OCI-LY7 (cell line): ENCODE results near the gene UQCC3. TPM values are rescaled to one million over a fixed set of nuclear protein-coding genes. Genes with fewer than 3 reads are reported as not detected.

ENCODE experiments used
- BruUV-seq: library from RNA; stranded (reverse); fragments of 400-500 nt; replicated peaks from 2 replicates; lab custom pipeline; 2021; lab: Mats Ljungman, UMichigan
- CTCF ChIA-PET: fragments of 300-600 bp; sonication (Branson Sonifier 250); formaldehyde crosslinking; loops from one replicate; lab custom pipeline; 2022; ENCODE audit warnings: antibody characterized with exemption; ENCODE audit not compliant: unreplicated experiment; lab: Charles Lee
- POLR2A ChIA-PET: fragments of 300-600 bp; sonication (Branson Sonifier 250); formaldehyde crosslinking; loops from one replicate; lab custom pipeline; 2022; ENCODE audit warnings: antibody characterized with exemption; lab: Charles Lee
- DNase-seq: peaks from one replicate; pipeline ENCODE4 v3.0.0-alpha.2; 2015; ENCODE audit warnings: low spot score
- H2AFZ ChIP-seq: fragments of 200-600 bp; sonication (generic), shearing (Covaris generic); 2 replicates; pipeline ENCODE4 v1.6.1; 2014; ENCODE audit warnings: mild to moderate bottlenecking, antibody characterized with exemption, low read length, moderate library complexity
- H3K27ac ChIP-seq: fragments of 200-600 bp; sonication (generic); 2 replicates; pipeline ENCODE4 v1.5.1; 2014; ENCODE audit warnings: mixed run types, low read depth, mild to moderate bottlenecking, moderate library complexity, low read length, inconsistent platforms; ENCODE audit not compliant: poor library complexity, severe bottlenecking
- H3K36me3 ChIP-seq: fragments of 200-600 bp; sonication (generic); 2 replicates; pipeline ENCODE4 v1.6.1; 2014; ENCODE audit warnings: mild to moderate bottlenecking, antibody characterized with exemption, low read length, moderate library complexity, mixed read lengths; ENCODE audit not compliant: insufficient read depth
- H3K4me1 ChIP-seq: fragments of 200-600 bp; sonication (generic); 2 replicates; pipeline ENCODE4 v1.5.1; 2014; ENCODE audit warnings: mild to moderate bottlenecking, low read length; ENCODE audit not compliant: insufficient read depth, poor library complexity, severe bottlenecking
- H3K4me2 ChIP-seq: fragments of 200-600 bp; sonication (generic); 2 replicates; pipeline ENCODE4 v1.6.1; 2014; ENCODE audit warnings: mild to moderate bottlenecking, low read length
- H3K4me3 ChIP-seq: fragments of 200-600 bp; sonication (generic); 2 replicates; pipeline ENCODE4 v1.5.1; 2014; ENCODE audit warnings: mild to moderate bottlenecking, low read depth, low read length; ENCODE audit not compliant: poor library complexity, severe bottlenecking
- H3K79me2 ChIP-seq: fragments of 200-600 bp; sonication (generic); 2 replicates; pipeline ENCODE4 v1.6.1; 2016; ENCODE audit warnings: low read depth, mild to moderate bottlenecking, low read length, moderate library complexity, mixed read lengths; ENCODE audit not compliant: insufficient read depth
- H3K9me2 ChIP-seq: fragments of 200-600 bp; sonication (generic); 2 replicates; pipeline ENCODE4 v1.6.1; 2016; ENCODE audit warnings: mild to moderate bottlenecking, low read length, mixed read lengths; ENCODE audit not compliant: insufficient read depth
- H3K9me3 ChIP-seq: fragments of 200-600 bp; sonication (generic); 2 replicates; pipeline ENCODE4 v1.6.1; 2014; ENCODE audit warnings: mild to moderate bottlenecking, mixed run types, low read length, mixed read lengths
- H4K20me1 ChIP-seq: fragments of 200-600 bp; sonication (generic); 2 replicates; pipeline ENCODE4 v1.6.1; 2014; ENCODE audit warnings: mild to moderate bottlenecking, antibody characterized with exemption, low read length, moderate library complexity, mixed read lengths; ENCODE audit not compliant: insufficient read depth
- CTCF ChIP-seq: fragments of 200-600 bp; sonication (generic); conservative IDR thresholded peaks from 2 replicates; pipeline ENCODE4 v1.5.1; 2014; ENCODE audit warnings: mild to moderate bottlenecking, antibody characterized with exemption, low read length, moderate library complexity, mixed read lengths
- EZH2phosphoT487 ChIP-seq: fragments of 200-600 bp; sonication (generic); IDR thresholded peaks from 2 replicates; pipeline ENCODE4 v1.6.1; 2018; ENCODE audit warnings: low read depth, borderline replicate concordance, mild to moderate bottlenecking, mixed run types, antibody characterized with exemption, low read length, moderate library complexity, mixed read lengths
- intact Hi-C: fragments of 100-400 bp; cut with micrococcal nuclease; formaldehyde crosslinking; loops from one replicate; pipeline ENCODE4 v1.10.0; 2022; ENCODE audit not compliant: unreplicated experiment
- total RNA-seq, 2 experiments: library from RNA; depleted of rRNA in 1 of 2; stranded (reverse); fragments of >200 nt in 1 of 2; shearing (Covaris generic) in 1 of 2; gene quantifications; 2 replicates each; pipeline ENCODE4 v1.2.3, GENCODE V29; 2014 to 2022

Gene UQCC3
- total RNA-seq, 2 experiments from 2014 or later, result 15.5 to 40.0 TPM

DNA sequence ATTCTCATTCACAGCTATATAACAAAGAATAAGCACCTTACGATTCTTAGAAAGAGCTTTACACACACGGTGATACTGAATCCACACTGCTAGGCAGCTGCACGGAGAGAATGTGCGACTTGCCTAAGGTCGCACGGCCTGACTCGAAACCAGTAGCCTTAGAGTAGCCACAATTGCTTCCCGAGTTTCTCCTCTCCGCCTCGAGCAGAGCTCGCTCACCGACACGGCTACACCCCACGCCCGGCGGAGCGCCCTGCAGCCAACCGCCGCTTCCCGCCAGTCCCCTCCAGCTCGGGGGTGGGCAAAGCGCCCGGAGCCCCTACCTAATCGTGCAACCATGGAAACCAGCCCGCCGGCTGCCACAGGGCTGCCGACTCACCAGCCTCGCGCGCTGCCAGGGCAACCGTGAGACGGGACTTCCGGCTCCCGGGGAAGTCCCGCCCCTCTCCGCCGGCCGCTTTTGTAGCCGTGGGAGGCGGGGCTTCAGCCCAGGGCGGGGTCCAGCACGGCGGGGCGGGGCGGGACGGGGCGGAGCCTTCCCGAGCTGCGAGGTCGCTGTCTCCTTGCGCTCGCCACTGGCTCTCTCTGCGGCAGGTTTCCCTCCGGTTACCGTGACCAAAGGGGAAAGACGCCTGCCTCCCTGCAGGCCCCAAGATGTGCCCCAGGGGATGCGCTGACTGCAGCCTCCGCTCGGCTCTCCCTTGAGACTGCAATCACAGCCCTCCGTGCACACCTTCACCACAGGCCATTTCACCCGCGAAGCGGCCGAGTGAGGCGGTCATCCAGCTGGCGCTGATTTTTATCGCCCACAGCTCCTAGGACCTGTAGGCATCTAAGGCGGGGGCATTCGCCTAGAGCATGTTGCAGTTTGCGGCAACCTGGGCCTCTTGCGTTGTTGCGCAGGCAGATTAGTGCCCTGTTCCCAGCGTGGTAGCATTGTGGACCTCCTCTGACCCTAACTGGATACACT is 34.7 kb downstream of the UQCC3 start:
- H3K36me3 ChIP-seq, result peaks cover 93% of the 10 kb centered on the region
- H2AFZ ChIP-seq, result peak overlapping the region; percentile 30; the same call in 1 of the 2 replicates
- no peaks in the 10 kb centered on the region for H3K79me2 ChIP-seq
- no peaks in the 10 kb centered on the region for H3K9me3 ChIP-seq
- peak overlapping the region; percentile 94 for H3K4me2 ChIP-seq
- peak; percentile 94 for DNase-seq
- ChIA-PET POLR2A (interaction anchor here (0.7 to 1.6 kb wide), 5 partner anchors 10 to 136 kb away, joined by 3 to 5 read pairs (median 4); no protein-coding TSS in a partner anchor), CTCF (no interaction called here)
- BruUV-seq, result no TSS peak
- no peaks in the 10 kb centered on the region for H4K20me1 ChIP-seq
- no peak for TF ChIP-seq EZH2phosphoT487
- TF ChIP-seq CTCF, result no peak
- intact Hi-C loops, result loop anchor here (2.0 kb wide), 1 partner anchor 21 kb away; the partner anchor contains the start of gene HNRNPUL2
- peak overlapping the region; percentile 19 for H3K27ac ChIP-seq
- H3K4me1 ChIP-seq, result peaks cover 44% of the 10 kb centered on the region
- H3K9me2 ChIP-seq, result no peaks in the 10 kb centered on the region
- peak overlapping the region; percentile 73 for H3K4me3 ChIP-seq

DNA sequence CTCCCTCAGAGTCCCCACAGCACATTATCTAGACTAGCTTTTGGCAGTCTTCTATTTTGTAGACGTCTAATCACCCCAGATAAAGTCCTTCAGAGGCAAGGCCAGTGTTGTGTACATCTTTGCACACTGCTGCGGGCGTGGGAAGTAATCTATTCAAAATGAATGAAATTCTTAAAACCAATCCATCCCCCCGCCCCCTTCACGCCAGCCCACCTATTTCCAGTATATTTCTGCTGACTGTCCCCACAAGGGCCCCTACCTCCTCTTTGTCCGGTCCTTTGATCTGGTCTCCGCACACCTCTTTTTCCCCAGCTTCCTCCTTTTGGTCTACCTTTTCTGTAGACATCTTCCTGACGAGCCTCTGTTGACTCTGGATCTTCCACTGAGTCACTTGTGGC is 35.4 kb downstream of the UQCC3 start:
- Histone ChIP-seq H3K9me3 (no peaks in the 10 kb centered on the region), H3K36me3 (peaks cover 93% of the 10 kb centered on the region), H2AFZ (no peak overlapping the region), H3K4me1 (peaks cover 44% of the 10 kb centered on the region), H4K20me1 (no peaks in the 10 kb centered on the region), H3K4me2 (peak overlapping the region; percentile 94; the same call in 1 of the 2 replicates), H3K4me3 (no peak overlapping the region), H3K9me2 (no peaks in the 10 kb centered on the region), H3K79me2 (no peaks in the 10 kb centered on the region), H3K27ac (no peak overlapping the region)
- TF ChIP-seq EZH2phosphoT487, result no peak
- ChIA-PET POLR2A (interaction anchor here (0.7 to 1.4 kb wide), 2 partner anchors 122 to 137 kb away, joined by 5 read pairs; no protein-coding TSS in a partner anchor), CTCF (no interaction called here)
- intact Hi-C loops, result loop anchor here (2.0 kb wide), 1 partner anchor 20 kb away; the partner anchor contains the start of gene HNRNPUL2
- BruUV-seq, result no TSS peak
- DNase-seq, result no peak

GRCh38 chr11:62707277-62707861 is 35.9 kb downstream of the UQCC3 start, which contains the start of the genes BSCL2 and GNG3:
BSCL2 (minus strand) TSS chr11:62707424; CDS start chr11:62707195, 229 bp downstream.
GNG3 (plus strand) TSS chr11:62707676; CDS start chr11:62708296, 620 bp downstream.
- Histone ChIP-seq H3K9me2 (no peaks in the 10 kb centered on the region), H3K4me1 (peaks cover 44% of the 10 kb centered on the region), H3K4me3 (peak within 1 kb of the TSS; percentile 73), H3K9me3 (no peaks in the 10 kb centered on the region), H3K36me3 (peaks cover 93% of the 10 kb centered on the region), H3K4me2 (peak within 1 kb of the TSS; percentile 94), H3K79me2 (no peaks in the 10 kb centered on the region), H2AFZ (no peak within 1 kb of the TSS), H3K27ac (peak within 1 kb of the TSS; percentile 73), H4K20me1 (no peaks in the 10 kb centered on the region)
- BruUV-seq, result no TSS peak
- ChIA-PET POLR2A (interaction anchor here (0.8 to 1.6 kb wide), 3 partner anchors 20 to 36 kb away, joined by 3 to 5 read pairs (median 3); partner anchors contain the start of genes HNRNPUL2, TTC9C and UQCC3), CTCF (no interaction called here)
- TF ChIP-seq CTCF (no peak), EZH2phosphoT487 (no peak)
- no peak for DNase-seq
- intact Hi-C loops, result loop anchor here (2.0 kb wide), 1 partner anchor 19 kb away; the partner anchor contains the start of gene HNRNPUL2
